Right lobe of liver (tissue), 6 donors: ENCODE measurements around the gene CTDSPL. TPM values are rescaled to one million over a fixed set of nuclear protein-coding genes. Genes with fewer than 3 reads are reported as not detected.

Source experiments
- ATAC-seq, 4 donors: fragments of 200-7000 bp; cut with Tn5 transposase; one replicate each; pipeline ENCODE4 v1.9.1; 2020; ENCODE audit warnings: mild to moderate bottlenecking in 4 of 4, moderate library complexity in 4 of 4
- DNase-seq, 3 donors: peaks; one replicate each; pipeline ENCODE4 v3.0.0-alpha.2; 2020
- H3K27ac ChIP-seq, 3 donors: fragments of 200-600 bp; one replicate each; pipeline ENCODE4 v1.8.0; 2022
- H3K27me3 ChIP-seq, 2 donors: fragments of 200-600 bp; one replicate each; pipeline ENCODE4 v1.8.0; 2022
- H3K36me3 ChIP-seq, 4 donors: fragments of 200-600 bp; sonication (generic) in 1 of 4; one replicate each; pipeline versions ENCODE4 v1.5.1 to v1.8.0; 2017 to 2022; ENCODE audit warnings: control low read depth in 1 of 4
- H3K4me1 ChIP-seq, 4 donors: fragments of 200-600 bp; sonication (generic) in 1 of 4; one replicate each; pipeline versions ENCODE4 v1.5.1 to v1.8.0; 2017 to 2022; ENCODE audit warnings: control low read depth in 1 of 4
- H3K4me3 ChIP-seq, 3 donors: fragments of 200-600 bp; one replicate each; pipeline ENCODE4 v1.8.0; 2022
- H3K9me3 ChIP-seq, 4 donors: fragments of 200-600 bp; sonication (generic) in 1 of 4; one replicate each; pipeline versions ENCODE4 v1.5.1 to v1.8.0; 2017 to 2022; ENCODE audit warnings: control low read depth in 1 of 4
- POLR2A ChIP-seq: fragments of 450-650 bp; IDR thresholded peaks from one replicate; pipeline ENCODE4 v1.6.1; 2017; ENCODE audit warnings: antibody characterized with exemption, mild to moderate bottlenecking
- WGBS: methylation state at CpG from one replicate; pipeline ENCODE4 v1.1.6; 2018; ENCODE audit warnings: low coverage, low lambda C conversion rate; ENCODE audit not compliant: insufficient coverage; ENCODE audit errors: missing lambda C conversion rate; 5-methylcytosine and 5-hydroxymethylcytosine counted together
- intact Hi-C, 2 donors: fragments of 100-400 bp; cut with DNase I; formaldehyde crosslinking; loops; one replicate each; pipeline versions ENCODE4 v1.11.2 to v1.14.1; 2022
- total RNA-seq, 6 experiments: library from RNA; depleted of rRNA in 2 of 6; stranded (reverse); fragments of >200 nt in 2 of 6; fragmentation: NEBNext Ultra II Directional in 3 of 6; extraction: Animal tissue kit (Norgen Biotek cat#: 25700) in 3 of 6; gene quantifications; one replicate each; pipeline versions ENCODE4 v1.1.0 to v1.2.4, GENCODE V29; 2016 to 2023
- TF ChIP-seq, protein P1 (sequence below), 4 donors: fragments of 200-600 bp in 3 of 4; fragments of 450-650 bp in 1 of 4; IDR thresholded peaks; one replicate each; pipeline versions ENCODE4 v1.5.1 to v1.8.0; 2016 to 2022; ENCODE audit warnings: antibody characterized with exemption in 4 of 4, mild to moderate bottlenecking in 2 of 4
- donor health status: DM: no; HTN: yes; CAD: no.
- donor health status: DM: no; HTN: no; CAD: no.
- donor health status: DM: no; HTN: no; CAD: no.
- donor health status: DM: no; HTN: yes; CAD: no.
- donor health status: DM: no; HTN: yes; CAD: no.

CTDSPL gene
- total RNA-seq, 6 experiments from 2014 or later, result 14.9 to 22.8 (median 18.0) TPM

DNA sequence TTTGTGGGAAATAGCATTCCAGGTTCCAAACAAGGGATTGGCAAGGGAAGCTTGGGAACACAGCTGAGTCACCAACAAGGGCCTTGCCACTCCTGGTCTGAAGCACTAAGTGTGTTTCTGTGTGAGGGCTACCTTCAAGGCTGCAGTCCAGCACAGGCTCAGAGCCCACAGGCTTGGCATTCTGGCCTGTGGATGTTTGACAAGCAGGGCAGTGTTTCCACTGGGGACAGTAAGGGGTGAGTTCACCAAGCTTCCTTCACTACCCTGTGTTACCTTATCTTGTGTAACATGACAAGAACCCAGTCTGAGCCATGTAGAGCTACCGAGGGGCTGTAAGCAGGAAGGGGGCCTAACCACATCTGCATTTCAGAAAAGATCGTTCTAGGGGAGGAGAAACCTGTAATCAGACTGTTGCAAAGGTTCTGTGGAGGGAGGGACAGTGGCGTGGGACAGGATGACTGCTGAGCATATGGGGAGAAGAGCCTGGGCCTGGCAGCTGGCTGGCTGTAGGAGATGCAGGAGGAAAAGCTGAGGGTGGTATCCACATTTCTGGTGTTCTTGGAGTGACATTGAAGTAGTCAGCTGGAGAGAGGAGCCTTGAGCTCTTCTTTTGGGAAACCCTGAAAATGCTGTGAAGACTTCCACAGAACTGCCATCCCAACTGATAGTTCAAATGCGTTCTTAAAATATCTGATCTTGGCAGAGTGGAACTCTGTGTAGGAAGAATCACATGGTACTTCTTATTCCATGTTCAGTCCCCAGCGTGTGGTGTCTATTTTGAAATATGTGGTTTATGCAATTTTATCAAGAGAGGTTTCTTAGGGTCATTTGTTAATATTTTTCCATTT, 61.3 kb downstream of the CTDSPL start:
- H3K4me1 ChIP-seq, result peaks cover 0 to 48% (median 27%) of the 10 kb centered on the region in 4 donors
- H3K27ac ChIP-seq, result peak overlapping the region in 2 of 3 donors; percentile 38 to 47
- no peaks in the 10 kb centered on the region for H3K36me3 ChIP-seq
- no peaks in the 10 kb centered on the region for H3K9me3 ChIP-seq
- TF ChIP-seq, protein P1, sequence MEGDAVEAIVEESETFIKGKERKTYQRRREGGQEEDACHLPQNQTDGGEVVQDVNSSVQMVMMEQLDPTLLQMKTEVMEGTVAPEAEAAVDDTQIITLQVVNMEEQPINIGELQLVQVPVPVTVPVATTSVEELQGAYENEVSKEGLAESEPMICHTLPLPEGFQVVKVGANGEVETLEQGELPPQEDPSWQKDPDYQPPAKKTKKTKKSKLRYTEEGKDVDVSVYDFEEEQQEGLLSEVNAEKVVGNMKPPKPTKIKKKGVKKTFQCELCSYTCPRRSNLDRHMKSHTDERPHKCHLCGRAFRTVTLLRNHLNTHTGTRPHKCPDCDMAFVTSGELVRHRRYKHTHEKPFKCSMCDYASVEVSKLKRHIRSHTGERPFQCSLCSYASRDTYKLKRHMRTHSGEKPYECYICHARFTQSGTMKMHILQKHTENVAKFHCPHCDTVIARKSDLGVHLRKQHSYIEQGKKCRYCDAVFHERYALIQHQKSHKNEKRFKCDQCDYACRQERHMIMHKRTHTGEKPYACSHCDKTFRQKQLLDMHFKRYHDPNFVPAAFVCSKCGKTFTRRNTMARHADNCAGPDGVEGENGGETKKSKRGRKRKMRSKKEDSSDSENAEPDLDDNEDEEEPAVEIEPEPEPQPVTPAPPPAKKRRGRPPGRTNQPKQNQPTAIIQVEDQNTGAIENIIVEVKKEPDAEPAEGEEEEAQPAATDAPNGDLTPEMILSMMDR (IDR thresholded peaks at IDR 0.05), result no peak
- TF ChIP-seq POLR2A, result no peak
- DNase-seq (peak in 2 of 3 donors; percentile 26 to 63), ATAC-seq (peak; percentile 71 to 85 (median 76))
- H3K4me3 ChIP-seq, result no peak overlapping the region
- H3K27me3 ChIP-seq, result no peaks in the 10 kb centered on the region
- WGBS, result 19% methylated on average over 5 of the region's 5 CpGs
- intact Hi-C loops, result no loop called here

DNA sequence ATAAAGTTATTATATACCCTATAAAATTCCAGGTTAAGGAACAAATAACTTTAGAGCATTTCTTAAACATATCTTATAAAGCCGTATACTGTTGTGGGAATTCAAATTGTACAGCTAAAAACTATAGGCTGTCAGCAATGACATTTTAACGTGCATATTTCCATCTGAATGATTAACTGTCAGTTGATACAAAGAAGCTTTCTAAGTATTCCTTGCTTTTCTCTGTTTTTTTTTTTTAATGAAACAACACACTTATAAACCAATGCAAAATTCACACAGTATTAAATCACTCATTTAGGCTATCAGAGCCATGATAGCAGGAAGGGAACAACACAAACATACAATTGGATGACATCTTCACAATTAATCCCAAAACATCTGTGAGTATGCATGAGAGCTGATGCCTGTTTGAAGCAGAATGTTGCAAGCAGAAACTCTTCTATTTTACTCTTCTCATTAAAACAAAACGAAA, 61.9 kb downstream of the CTDSPL start:
- 70% methylated on average over 3 of the region's 3 CpGs for WGBS
- Histone ChIP-seq H3K4me1 (peaks cover 0 to 43% (median 27%) of the 10 kb centered on the region in 4 donors), H3K27me3 (no peaks in the 10 kb centered on the region), H3K27ac (peak overlapping the region in 2 of 3 donors; percentile 6 to 47), H3K4me3 (no peak overlapping the region), H3K36me3 (no peaks in the 10 kb centered on the region), H3K9me3 (no peaks in the 10 kb centered on the region)
- DNase-seq (no peak), ATAC-seq (no peak)
- intact Hi-C loops, result no loop called here
- TF ChIP-seq POLR2A, result no peak
- TF ChIP-seq, protein P1 (IDR thresholded peaks at IDR 0.05), result no peak

DNA sequence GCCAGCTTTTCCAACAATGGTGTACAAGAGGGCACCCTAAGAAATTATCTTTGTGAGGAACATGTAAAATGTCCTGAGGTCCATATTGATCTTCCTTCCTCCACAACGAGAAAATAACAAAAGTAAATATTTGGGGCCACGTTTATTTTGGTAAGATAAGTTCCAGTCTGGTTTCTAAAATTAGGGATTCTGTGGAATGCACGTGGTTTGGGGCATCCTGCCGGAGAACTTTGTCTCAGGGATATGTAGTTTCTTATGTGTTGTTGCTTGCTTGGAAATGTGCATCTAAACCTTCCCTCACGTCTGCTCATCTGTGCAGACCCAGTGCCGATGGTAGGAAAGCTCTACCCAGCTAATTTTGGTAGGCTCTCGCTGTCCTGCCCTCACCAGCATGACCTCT, 62.8 kb downstream of the CTDSPL start:
- Histone ChIP-seq H3K4me3 (no peak overlapping the region), H3K9me3 (no peaks in the 10 kb centered on the region), H3K36me3 (no peaks in the 10 kb centered on the region), H3K27me3 (no peaks in the 10 kb centered on the region), H3K4me1 (peaks cover 0 to 37% (median 23%) of the 10 kb centered on the region in 4 donors), H3K27ac (peak overlapping the region in 1 of 3 donors; percentile 6)
- DNase-seq (no peak), ATAC-seq (peak in 3 of 4 donors; percentile 9 to 22 (median 12))
- WGBS, result 27% methylated on average over 6 of the region's 7 CpGs
- TF ChIP-seq POLR2A, result no peak
- TF ChIP-seq, protein P1 (IDR thresholded peaks at IDR 0.05), result no peak
- intact Hi-C loops, result no loop called here

DNA sequence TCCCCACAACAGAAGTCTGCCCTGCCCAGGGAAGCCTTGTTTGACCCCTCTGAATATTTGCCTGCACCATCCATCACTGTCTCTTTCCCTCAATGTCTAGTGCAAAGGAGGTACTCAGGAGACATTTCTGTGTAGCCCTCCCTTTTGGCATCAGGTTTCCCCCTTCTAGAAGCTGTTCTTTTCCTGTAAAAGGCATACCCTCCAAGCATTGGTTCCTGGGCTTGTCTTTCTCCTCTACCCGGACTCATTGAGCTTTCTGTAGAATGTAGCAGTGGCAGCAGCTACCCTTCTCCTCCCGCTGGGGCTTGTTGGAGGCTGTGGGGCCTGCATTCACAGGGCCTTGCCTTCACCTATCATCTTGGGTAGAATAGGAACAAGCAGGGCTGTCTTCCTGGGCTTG, 63.5 kb downstream of the CTDSPL start:
- H3K4me1 ChIP-seq, result peaks cover 0 to 33% (median 22%) of the 10 kb centered on the region in 4 donors
- H3K27ac ChIP-seq, result no peak overlapping the region

More for the DNA sequence above, 63.5 kb downstream of the CTDSPL start:
- Histone ChIP-seq H3K36me3 (no peaks in the 10 kb centered on the region), H3K9me3 (no peaks in the 10 kb centered on the region), H3K4me3 (no peak overlapping the region), H3K27me3 (no peaks in the 10 kb centered on the region)
- intact Hi-C loops, result no loop called here
- ATAC-seq, result no peak
- TF ChIP-seq POLR2A, result no peak
- TF ChIP-seq, protein P1 (IDR thresholded peaks at IDR 0.05), result no peak
- WGBS, result 100% methylated on average over 1 of the region's 2 CpGs
- DNase-seq, result no peak
